H1 (cell line): ENCODE results near the gene BPGM. TPM values are rescaled to one million over a fixed set of nuclear protein-coding genes. Genes with fewer than 3 reads are reported as not detected.

Experiments
- CBX8 ChIP-seq: fragments of 300-800, 300-1000 bp; sonication (generic); IDR thresholded peaks from 2 replicates; pipeline ENCODE4 v1.7.1; 2016; ENCODE audit warnings: low read depth, low read length, borderline replicate concordance
- MAFK ChIP-seq: IDR thresholded peaks from 2 replicates; pipeline ENCODE4 v1.6.1; 2012; ENCODE audit warnings: low read depth, mild to moderate bottlenecking, improper control_type of control experiment, low read length
- NANOG ChIP-seq: IDR thresholded peaks from 2 replicates; pipeline ENCODE4 v1.6.1; 2011; ENCODE audit warnings: low read length, low read depth, mild to moderate bottlenecking, inconsistent platforms; ENCODE audit not compliant: insufficient read depth, poor library complexity, severe bottlenecking
- POLR2AphosphoS5 ChIP-seq: IDR thresholded peaks from 2 replicates; pipeline ENCODE4 v1.6.1; 2011; ENCODE audit warnings: low read depth, low read length
- SAP30 ChIP-seq: fragments of 300-600 bp; sonication (generic); IDR thresholded peaks from 2 replicates; pipeline ENCODE4 v1.7.1; 2012; ENCODE audit warnings: low read length, moderate library complexity, mild to moderate bottlenecking, inconsistent platforms; ENCODE audit not compliant: insufficient read depth, insufficient replicate concordance
- SRF ChIP-seq: IDR thresholded peaks from 2 replicates; pipeline ENCODE4 v1.6.1; 2011; ENCODE audit warnings: mild to moderate bottlenecking, low read depth, low read length, moderate library complexity
- polyA plus RNA-seq, 7 experiments: library from polyadenylated mRNA; depleted of rRNA in 3 of 7; stranded (reverse) in 5 of 7; unstranded in 2 of 7; fragments of >200 nt in 5 of 7; fragments of 200-250 nt in 2 of 7; gene quantifications; 1 replicate in 5 of 7; 2 replicates in 1 of 7; 4 replicates in 1 of 7; pipeline versions ENCODE4 v1.2.1 to v1.2.3, GENCODE V29; 2011 to 2013; ENCODE audit warnings: missing spikeins in 2 of 7, mixed read lengths in 2 of 7
- total RNA-seq: library from RNA; stranded (reverse); fragmentation: NEBNext Ultra II Directional; extraction: Animal tissue kit (Norgen Biotek cat#: 25700); gene quantifications from 2 replicates; pipeline ENCODE4 v1.2.1, GENCODE V29; 2021

The BPGM gene
- total and polyA plus RNA-seq, 2 of the 8 experiments (the other 6 are each of a cell fraction or from before 2014, with no cell fraction given) = 9.7 to 15.3 TPM

DNA sequence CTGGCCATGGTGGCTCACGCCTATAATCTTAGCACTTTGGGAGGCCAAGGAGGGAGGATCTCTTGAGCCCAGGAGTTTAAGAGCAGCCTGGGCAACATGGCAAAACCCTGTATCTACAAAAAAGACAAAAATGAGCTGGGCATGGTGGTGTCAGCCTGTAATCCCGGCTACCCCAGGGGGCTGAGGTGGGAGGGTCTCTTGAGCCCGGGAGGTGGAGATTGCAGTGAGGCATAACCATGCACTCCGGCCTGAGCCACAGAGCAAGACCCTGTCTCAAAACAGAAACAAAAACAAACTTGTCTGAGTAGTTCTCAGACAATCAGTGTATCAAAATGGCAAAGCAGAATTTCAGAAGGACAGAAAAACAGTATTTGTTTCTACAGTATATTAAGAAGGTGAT, 45.2 kb upstream of the BPGM start (continued):
- TF ChIP-seq CBX8 = no peak
- TF ChIP-seq POLR2AphosphoS5 = no peak
- no peak for TF ChIP-seq MAFK
- no peak for TF ChIP-seq NANOG
- TF ChIP-seq SRF = no peak
- no peak for TF ChIP-seq SAP30
